Measurements from ENCODE around the gene NPC2.

The NPC2 gene

GRCh38 chr14:74518221-74518620 is 25.1 kb upstream of the NPC2 start:
- DNase-seq = no peak

- DNase-seq = no peak
These were observed 24.6 kb upstream of the NPC2 start for GRCh38 chr14:74517731-74518130.

- no peak for DNase-seq
These were observed 23.5 kb upstream of the NPC2 start for GRCh38 chr14:74516451-74517160.

GRCh38 chr14:74515891-74516412 is 22.8 kb upstream of the NPC2 start:
- no peak for DNase-seq

DNA sequence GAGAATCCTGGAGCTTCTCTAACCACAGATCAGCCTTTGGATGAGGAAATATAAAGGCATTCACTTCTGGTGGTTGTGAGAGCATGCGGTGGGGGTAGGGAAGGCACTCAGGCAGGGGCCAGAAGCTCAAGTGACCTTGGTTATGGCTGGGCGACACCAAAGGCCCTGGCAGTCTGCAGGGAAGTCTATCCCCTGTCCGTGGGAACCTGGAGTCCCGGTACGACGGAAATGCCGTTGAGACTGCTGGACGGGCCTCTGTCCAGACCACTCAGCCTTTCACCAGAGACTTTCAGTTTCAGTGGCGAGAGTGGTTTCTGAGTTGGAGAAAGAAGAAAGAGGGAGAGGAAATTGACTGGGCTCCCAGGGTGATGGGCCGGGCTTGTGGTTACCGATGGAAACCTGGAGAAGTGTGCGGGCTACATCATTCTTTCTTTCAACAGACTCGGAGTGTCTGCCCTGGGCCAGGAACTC is 21.4 kb upstream of the NPC2 start:
- DNase-seq = no peak

- DNase-seq = no peak
These were observed 19.1 kb upstream of the NPC2 start for GRCh38 chr14:74511966-74512830.

- no peak for DNase-seq
These were observed 17.9 kb upstream of the NPC2 start for GRCh38 chr14:74510959-74511409.

- no peak for DNase-seq
These were observed 17.3 kb upstream of the NPC2 start for GRCh38 chr14:74510223-74510931.

DNA sequence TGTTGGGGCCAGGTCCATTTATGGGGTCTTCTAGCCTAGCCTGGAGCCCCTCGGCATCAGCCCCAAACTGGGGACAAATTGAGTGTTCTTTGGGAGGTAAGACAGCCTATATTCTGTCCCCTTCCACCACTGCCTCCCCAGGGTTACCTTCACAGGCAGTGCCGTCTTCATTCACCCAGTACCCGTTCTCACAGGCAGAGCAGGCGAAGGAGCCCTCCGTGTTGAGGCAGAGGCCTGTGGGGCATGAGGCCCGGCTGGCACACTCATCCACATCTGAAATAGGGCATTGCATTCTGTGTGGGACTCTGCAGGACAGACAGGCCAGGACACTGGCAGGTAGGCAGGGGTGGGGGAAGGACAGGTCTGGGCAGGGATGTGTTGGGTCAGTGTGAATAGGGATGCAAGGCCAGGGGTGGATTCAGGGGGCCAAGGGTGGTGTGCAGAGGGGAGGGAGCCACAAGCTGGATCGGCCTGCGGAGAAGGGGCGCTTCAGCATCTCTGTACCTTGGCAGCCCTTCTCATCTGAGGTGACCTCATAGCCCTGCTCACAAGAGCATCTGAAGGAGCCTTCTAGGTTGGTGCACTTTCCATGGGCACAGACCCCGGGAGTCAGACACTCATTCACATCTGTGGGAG is 16.6 kb upstream of the NPC2 start:
- no peak for DNase-seq

DNA sequence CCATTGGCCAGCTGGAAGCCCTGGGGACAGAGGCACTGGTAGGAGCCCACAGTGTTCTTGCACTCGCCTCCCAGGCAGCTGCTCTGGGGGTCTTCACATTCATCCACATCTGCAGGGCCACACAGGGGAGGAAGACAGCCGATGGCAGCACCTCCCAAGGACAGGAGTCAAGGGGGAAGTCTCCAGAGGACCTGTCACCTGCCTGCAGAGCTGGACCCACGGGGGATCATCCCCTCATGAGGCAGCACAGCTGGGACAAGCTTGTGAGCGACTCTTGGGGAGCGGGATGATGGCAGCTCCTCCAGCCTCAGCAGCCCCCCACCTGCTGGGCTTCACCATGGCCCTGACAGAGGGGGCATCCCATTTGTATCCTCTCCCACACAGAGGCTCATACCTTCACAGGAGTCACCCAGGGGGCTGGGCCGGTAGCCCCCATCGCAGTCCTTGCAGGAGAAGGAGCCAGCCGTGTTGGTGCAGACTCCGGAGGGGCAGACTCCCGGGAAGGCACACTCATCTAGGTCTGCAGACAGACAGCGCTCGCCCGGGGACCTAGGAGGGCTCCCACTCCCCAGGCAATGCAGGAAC is 15.8 kb upstream of the NPC2 start:
- DNase-seq = no peak

DNA sequence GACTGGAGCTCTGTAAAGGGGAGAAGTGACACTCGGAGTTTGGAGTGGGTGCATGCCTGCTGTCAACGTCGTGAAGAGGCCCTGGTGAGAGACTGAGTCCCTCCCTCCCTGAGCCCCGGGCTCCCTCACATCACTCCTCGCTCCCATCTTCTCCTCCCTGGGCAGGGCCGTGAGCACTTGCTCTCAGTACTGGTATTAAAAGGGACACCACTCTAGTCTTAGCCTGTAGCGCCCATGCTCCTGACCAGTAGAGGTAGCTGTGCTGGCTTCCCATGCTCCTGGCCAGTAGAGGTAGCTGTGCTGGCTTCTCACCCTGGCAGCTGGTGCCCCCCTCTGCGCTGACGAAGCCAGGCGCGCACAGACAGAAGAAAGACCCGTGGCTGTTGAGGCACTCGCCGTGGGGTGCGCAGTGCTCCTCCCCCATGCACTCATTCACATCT is 15.2 kb upstream of the NPC2 start:
- no peak for DNase-seq

DNA sequence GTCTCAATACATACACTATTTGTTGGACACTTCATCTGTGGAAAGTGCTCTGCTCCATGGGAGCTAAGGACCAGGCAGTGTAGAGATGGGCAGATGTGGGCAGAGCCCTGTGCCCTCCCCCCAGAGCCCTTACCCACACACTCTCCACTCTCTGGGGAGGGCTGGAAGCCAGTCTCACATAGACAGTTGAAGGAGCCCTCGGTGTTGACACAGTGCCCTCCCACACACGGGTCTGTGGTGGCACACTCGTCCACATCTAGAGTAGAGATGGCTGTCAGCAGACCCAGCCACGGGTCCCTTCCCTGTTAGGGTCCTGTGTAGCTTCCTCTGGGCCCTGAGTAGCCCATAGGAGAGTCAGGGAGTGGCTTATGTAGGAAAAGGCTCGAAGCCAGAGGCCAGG is 14.7 kb upstream of the NPC2 start:
- no peak for DNase-seq

- DNase-seq = no peak
These were observed 14.0 kb upstream of the NPC2 start for GRCh38 chr14:74507085-74507484.

DNA sequence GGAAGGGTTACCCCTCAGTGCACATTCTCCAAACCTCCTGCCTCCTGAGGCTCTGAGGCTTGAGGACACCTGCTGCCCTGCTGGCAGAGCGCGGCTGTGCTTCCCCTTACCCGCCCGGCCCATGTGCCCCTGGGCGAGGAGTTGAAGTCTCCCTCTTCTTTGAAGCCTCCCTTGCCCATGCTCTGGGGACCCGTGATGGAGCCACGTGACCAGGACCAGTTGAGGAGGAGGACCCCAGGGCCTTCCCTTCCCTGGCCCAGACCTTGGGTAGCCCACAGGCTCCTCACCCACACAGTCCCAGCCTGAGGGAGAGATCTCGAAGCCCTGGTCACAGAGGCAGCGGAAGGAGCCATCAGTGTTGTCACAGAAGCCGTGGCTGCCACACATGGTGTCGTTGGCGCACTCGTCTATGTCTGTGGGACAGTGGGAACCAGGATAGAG is 13.3 kb upstream of the NPC2 start:
- DNase-seq = no peak

DNA sequence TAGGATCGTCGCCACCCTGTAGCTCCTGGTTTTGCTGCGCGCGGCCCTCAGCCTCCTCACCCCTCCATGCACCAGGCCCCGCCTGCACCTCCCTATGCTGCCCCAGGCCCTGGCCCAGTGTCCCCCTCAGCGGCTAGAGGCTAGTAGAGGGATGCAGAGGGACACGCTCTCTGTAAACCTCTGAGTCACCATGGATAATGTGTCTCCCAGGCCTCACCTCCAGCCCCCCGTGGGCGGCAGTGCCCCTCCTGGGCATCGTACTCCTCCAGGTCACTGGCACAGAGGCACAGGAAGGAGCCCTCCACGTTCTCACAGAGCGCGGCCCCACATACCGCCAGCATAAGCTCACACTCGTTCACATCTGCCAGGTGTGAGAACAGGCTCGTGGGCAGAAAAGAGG is 12.7 kb upstream of the NPC2 start:
- no peak for DNase-seq

DNA sequence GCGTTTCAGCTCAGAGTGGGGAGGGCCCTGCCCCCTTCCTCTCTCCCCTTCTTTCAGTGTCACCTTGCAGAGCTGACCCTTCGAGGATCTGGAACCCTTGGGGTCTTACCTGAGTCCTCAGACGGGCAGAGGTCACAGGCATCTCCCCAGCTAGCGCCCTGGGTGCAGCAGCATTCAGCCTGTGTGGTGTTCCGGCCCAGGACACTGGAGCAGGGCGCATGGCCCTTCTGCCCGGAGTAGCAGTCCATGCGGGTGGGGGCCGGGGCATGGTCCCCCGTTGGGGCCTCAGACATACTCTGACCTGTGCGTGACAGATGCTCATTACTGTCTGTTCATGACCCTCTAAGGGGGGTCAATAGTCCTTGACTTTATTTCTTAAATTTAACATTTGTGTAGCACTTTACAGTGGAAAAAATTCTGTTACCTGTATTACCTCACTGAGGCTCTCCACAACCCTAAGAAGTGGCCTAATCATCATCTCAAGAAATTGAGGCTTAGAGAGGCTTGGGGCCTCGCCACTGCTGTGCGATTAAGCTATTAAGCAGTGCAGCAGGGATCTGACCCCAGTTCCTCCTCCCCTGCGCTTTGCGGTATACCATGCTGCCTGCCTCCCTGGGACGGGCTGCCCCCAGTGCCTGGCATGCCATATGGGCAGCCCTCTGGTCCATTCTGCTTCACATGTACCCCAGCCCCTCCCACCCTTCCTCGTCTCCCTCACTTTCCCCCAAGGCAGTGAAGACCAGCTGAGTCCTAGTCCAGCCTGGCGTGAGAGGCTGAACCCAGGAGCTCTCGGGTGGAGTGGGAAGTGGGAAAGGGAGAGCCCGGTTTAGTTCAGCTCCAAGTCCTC is 12.0 kb upstream of the NPC2 start:
- no peak for DNase-seq

DNA sequence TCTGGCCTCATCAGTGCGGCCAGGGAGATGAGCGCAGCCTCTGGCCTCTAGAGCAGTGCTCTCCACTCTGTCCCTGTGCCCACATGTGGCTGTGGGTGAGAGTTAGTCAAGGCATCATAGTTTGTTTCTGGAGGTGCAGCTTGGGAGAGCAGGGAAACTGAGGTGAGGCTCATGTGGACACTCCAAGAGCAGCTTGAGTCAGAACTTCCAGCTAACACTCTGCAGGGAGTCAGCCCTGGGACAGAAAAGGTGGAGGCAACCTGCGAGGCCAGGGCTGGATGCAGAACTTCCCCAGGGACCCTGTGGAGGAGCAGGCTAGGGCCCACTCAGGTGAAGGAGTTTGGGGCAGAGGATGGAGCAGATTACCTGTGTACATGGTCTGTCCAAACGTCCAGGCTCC is 11.3 kb upstream of the NPC2 start:
- DNase-seq = no peak

GRCh38 chr14:74503938-74504335 is 10.8 kb upstream of the NPC2 start:
- no peak for DNase-seq

GRCh38 chr14:74503291-74503937 is 10.3 kb upstream of the NPC2 start:
- DNase-seq = no peak

GRCh38 chr14:74502236-74503019 is 9.3 kb upstream of the NPC2 start:
- DNase-seq = no peak

Measured in T-helper 9 cell (primary cell).